B cell (primary cell): ENCODE data around the gene NYAP1. TPM values are rescaled to one million over a fixed set of nuclear protein-coding genes. Genes with fewer than 3 reads are reported as not detected.
"Not testable (repeated sequence)": the region's sequence is repeated elsewhere in the genome, so short reads cannot be mapped to it uniquely, and the experiment has no call there.

Experiments used
- ATAC-seq: fragments of 200-7000 bp; cut with Tn5 transposase; one replicate; pipeline ENCODE4 v1.10.0; 2021; ENCODE audit warnings: low read depth, mild to moderate bottlenecking, moderate number of reproducible peaks, moderate library complexity
- CTCF ChIA-PET: fragments of 350-600 bp; sonication (Branson Sonifier 250); formaldehyde crosslinking; loops from one replicate; lab custom pipeline; 2021; ENCODE audit warnings: antibody characterized with exemption, inconsistent platforms; lab: Charles Lee
- POLR2A ChIA-PET: fragments of 350-600 bp; sonication (Branson Sonifier 250); formaldehyde crosslinking; loops from one replicate; lab custom pipeline; 2021; ENCODE audit warnings: antibody characterized with exemption; lab: Charles Lee
- DNase-seq: peaks from one replicate; pipeline ENCODE4 v3.0.0; 2013
- H2AFZ ChIP-seq: 2 replicates; pipeline ENCODE4 v1.6.1; 2012; ENCODE audit warnings: mild to moderate bottlenecking, low read depth, low read length; ENCODE audit not compliant: insufficient read depth, poor library complexity, severe bottlenecking
- H3K27ac ChIP-seq, 2 donors: 1 replicate in 1 of 2; 2 replicates in 1 of 2; pipeline ENCODE4 v1.5.1; 2012 to 2013; ENCODE audit warnings: low read length in 2 of 2, mild to moderate bottlenecking in 2 of 2, moderate library complexity in 1 of 2
- H3K27me3 ChIP-seq, 4 experiments: fragments of 200-600 bp in 1 of 4; sonication (generic) in 1 of 4; replicated peaks in 1 of 4; 1 replicate in 2 of 4; 2 replicates in 2 of 4; pipeline versions ENCODE4 v1.6.1 to v1.7.0; 2013 to 2016; ENCODE audit warnings: low read length in 3 of 4, mild to moderate bottlenecking in 2 of 4, mixed read lengths in 1 of 4, moderate library complexity in 1 of 4; ENCODE audit not compliant: insufficient read depth in 4 of 4, control insufficient read depth in 3 of 4; ENCODE audit errors: control extremely low read depth in 1 of 4
- H3K36me3 ChIP-seq, 2 experiments: replicated peaks in 1 of 2; 1 replicate in 1 of 2; 2 replicates in 1 of 2; pipeline versions ENCODE4 v1.6.1 to v1.7.1; 2013; ENCODE audit warnings: low read length in 1 of 2; ENCODE audit not compliant: insufficient read depth in 2 of 2, control insufficient read depth in 1 of 2; ENCODE audit errors: control extremely low read depth in 1 of 2, extremely low read depth in 1 of 2
- H3K4me1 ChIP-seq, 2 donors: fragments of 200-600 bp in 1 of 2; sonication (generic) in 1 of 2; 1 replicate in 1 of 2; 2 replicates in 1 of 2; pipeline versions ENCODE4 v1.5.1 to v1.6.1; 2013 to 2017; ENCODE audit warnings: low read length in 2 of 2; ENCODE audit not compliant: control insufficient read depth in 2 of 2, insufficient read depth in 2 of 2
- H3K4me2 ChIP-seq: replicated peaks from 2 replicates; pipeline ENCODE3; 2012; ENCODE audit warnings: mild to moderate bottlenecking, low read depth, low read length; ENCODE audit not compliant: poor library complexity, severe bottlenecking
- H3K4me3 ChIP-seq, 5 experiments: fragments of 200-600 bp in 1 of 5; sonication (generic) in 1 of 5; 1 replicate in 3 of 5; 2 replicates in 2 of 5; pipeline versions ENCODE4 v1.5.1 to v1.7.0; 2011 to 2016; ENCODE audit warnings: low read length in 4 of 5, mild to moderate bottlenecking in 4 of 5, low read depth in 2 of 5, control low read depth in 1 of 5, moderate library complexity in 1 of 5; ENCODE audit not compliant: insufficient read depth in 1 of 5; ENCODE audit errors: control extremely low read depth in 1 of 5, extremely low read depth in 1 of 5
- H3K79me2 ChIP-seq: fragments of 200-600 bp; sonication (generic); one replicate; pipeline ENCODE4 v1.6.0; 2016; ENCODE audit warnings: low read length; ENCODE audit not compliant: control insufficient read depth, insufficient read depth
- H3K9ac ChIP-seq: fragments of 200-600 bp; sonication (generic); 2 replicates; pipeline ENCODE4 v1.6.1; 2017; ENCODE audit warnings: mild to moderate bottlenecking, low read length, moderate library complexity
- H3K9me3 ChIP-seq, 3 donors: one replicate each; pipeline versions ENCODE4 v1.6.1 to v1.7.1; 2013; ENCODE audit warnings: low read length in 2 of 3; ENCODE audit not compliant: control insufficient read depth in 2 of 3, insufficient read depth in 1 of 3; ENCODE audit errors: control extremely low read depth in 1 of 3
- H4K20me1 ChIP-seq: 2 replicates; pipeline ENCODE4 v1.6.0; 2012; ENCODE audit warnings: mild to moderate bottlenecking, low read length; ENCODE audit not compliant: insufficient read depth, control insufficient read depth, poor library complexity, severe bottlenecking
- H3K27ac Mint-ChIP-seq: one replicate; pipeline ENCODE4 v1.8.0; 2021; ENCODE audit warnings: mixed read lengths
- H3K27me3 Mint-ChIP-seq: one replicate; pipeline ENCODE4 v1.8.0; 2021; ENCODE audit warnings: mixed read lengths
- H3K4me1 Mint-ChIP-seq: one replicate; pipeline ENCODE4 v1.8.0; 2021; ENCODE audit warnings: mixed read lengths
- H3K4me3 Mint-ChIP-seq: one replicate; pipeline ENCODE4 v1.8.0; 2021; ENCODE audit warnings: mixed read lengths
- H3K9me3 Mint-ChIP-seq: one replicate; pipeline ENCODE4 v1.8.0; 2022; ENCODE audit warnings: mixed read lengths; ENCODE audit not compliant: insufficient read depth
- EZH2 ChIP-seq: IDR thresholded peaks from 2 replicates; pipeline ENCODE4 v1.6.1; 2012; ENCODE audit warnings: borderline replicate concordance, low read depth, mild to moderate bottlenecking, moderate library complexity, low read length; ENCODE audit not compliant: insufficient read depth, poor library complexity, severe bottlenecking
- WGBS: methylation state at CpG from one replicate; pipeline ENCODE4 v1.1.5; 2013; ENCODE audit warnings: missing lambda C conversion rate; ENCODE audit not compliant: insufficient coverage; 5-methylcytosine and 5-hydroxymethylcytosine counted together
- intact Hi-C: fragments of 100-400 bp; cut with micrococcal nuclease; formaldehyde crosslinking; loops from one replicate; pipeline ENCODE4 v1.10.0; 2022
- polyA plus RNA-seq: library from polyadenylated mRNA; depleted of rRNA; stranded (reverse); fragments of >200 nt; gene quantifications from 2 replicates; pipeline ENCODE4 v1.2.3, GENCODE V29; 2012
- total RNA-seq, 2 donors: library from RNA; stranded (reverse); fragments of 120-200 nt in 1 of 2; gene quantifications; 1 replicate in 1 of 2; 2 replicates in 1 of 2; pipeline versions ENCODE4 v1.2.3 to v1.2.4, GENCODE V29; 2013 to 2022
- TF ChIP-seq, protein P1 (sequence below): fragments of 200-600 bp; IDR thresholded peaks from one replicate; pipeline ENCODE4 v1.8.0; 2022; ENCODE audit warnings: antibody characterized with exemption, mild to moderate bottlenecking

The NYAP1 gene
- total and polyA plus RNA-seq, 2 donors (not counting 1 experiment from before 2014, with no cell fraction given): 0.06 TPM; not detected in 1

DNA sequence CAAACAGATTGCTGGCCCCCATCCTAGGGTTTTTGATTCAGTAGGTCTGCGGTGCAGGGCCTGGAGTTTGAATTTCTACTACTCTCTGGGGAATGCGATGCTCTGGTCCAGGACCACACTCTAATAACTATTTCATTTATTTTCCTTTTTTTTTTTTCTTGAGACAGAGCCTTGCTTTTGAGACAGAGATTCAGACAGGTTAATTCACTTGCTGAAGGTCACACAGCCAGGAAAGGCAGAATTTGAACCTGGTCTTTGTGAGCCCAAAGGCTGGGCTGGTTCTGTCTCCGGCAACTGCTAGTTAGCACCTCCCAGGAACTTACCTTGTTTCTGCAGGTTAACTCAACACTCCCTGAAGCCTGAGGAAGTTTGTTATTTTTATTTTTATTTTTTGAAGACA, 31.2 kb upstream of the NYAP1 start:
- TF ChIP-seq, protein P1, sequence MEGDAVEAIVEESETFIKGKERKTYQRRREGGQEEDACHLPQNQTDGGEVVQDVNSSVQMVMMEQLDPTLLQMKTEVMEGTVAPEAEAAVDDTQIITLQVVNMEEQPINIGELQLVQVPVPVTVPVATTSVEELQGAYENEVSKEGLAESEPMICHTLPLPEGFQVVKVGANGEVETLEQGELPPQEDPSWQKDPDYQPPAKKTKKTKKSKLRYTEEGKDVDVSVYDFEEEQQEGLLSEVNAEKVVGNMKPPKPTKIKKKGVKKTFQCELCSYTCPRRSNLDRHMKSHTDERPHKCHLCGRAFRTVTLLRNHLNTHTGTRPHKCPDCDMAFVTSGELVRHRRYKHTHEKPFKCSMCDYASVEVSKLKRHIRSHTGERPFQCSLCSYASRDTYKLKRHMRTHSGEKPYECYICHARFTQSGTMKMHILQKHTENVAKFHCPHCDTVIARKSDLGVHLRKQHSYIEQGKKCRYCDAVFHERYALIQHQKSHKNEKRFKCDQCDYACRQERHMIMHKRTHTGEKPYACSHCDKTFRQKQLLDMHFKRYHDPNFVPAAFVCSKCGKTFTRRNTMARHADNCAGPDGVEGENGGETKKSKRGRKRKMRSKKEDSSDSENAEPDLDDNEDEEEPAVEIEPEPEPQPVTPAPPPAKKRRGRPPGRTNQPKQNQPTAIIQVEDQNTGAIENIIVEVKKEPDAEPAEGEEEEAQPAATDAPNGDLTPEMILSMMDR: no peak
- no peak for TF ChIP-seq EZH2
- H2AFZ ChIP-seq: no peak overlapping the region
- H3K9me3 ChIP-seq: no peaks in the 10 kb centered on the region
- H3K27ac Mint-ChIP-seq: no peak overlapping the region
- intact Hi-C loops: no loop called here
- H3K4me1 ChIP-seq: peaks cover 3 to 9% of the 10 kb centered on the region in 2 donors
- H3K27ac ChIP-seq: no peak overlapping the region
- ChIA-PET CTCF (interaction anchor here (1.1 to 3.7 kb wide), 3 partner anchors 14 to 107 kb away, joined by 3 to 16 read pairs (median 4); no protein-coding TSS in a partner anchor), POLR2A (no interaction called here)
- no peak overlapping the region for H3K4me3 Mint-ChIP-seq
- DNase-seq (no peak), ATAC-seq (no peak)
- H3K9me3 Mint-ChIP-seq: no peaks in the 10 kb centered on the region
- H3K27me3 ChIP-seq: no peaks in the 10 kb centered on the region
- no peaks in the 10 kb centered on the region for H3K36me3 ChIP-seq
- no peak overlapping the region for H3K9ac ChIP-seq
- no peaks in the 10 kb centered on the region for H3K27me3 Mint-ChIP-seq
- H3K4me2 ChIP-seq: no peak overlapping the region
- H3K79me2 ChIP-seq: no peaks in the 10 kb centered on the region
- WGBS: 100% methylated on average over 2 of the region's 3 CpGs
- no peak overlapping the region for H3K4me3 ChIP-seq
- H4K20me1 ChIP-seq: no peaks in the 10 kb centered on the region
- peaks cover 11% of the 10 kb centered on the region for H3K4me1 Mint-ChIP-seq

DNA sequence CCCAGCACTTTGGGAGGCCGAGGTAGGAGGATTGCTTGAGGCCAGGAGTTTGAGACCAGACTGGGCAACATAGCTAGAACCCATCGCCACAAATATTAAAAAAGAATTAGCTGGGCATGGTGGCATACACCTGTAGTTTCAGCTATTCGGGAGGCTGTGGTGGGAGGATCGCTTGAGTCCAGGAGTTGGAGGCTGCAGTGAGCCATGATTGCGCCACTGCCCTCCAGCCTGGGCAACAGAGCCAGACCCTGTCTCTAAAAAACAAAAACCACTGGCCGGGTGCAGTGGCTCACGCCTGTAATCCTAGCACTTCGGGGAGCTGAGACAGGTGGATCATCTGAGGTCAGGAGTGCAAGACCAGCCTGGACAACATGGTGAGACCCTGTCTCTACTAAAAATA, 29.9 kb upstream of the NYAP1 start:
- intact Hi-C loops, H3K9ac ChIP-seq, H3K9me3 Mint-ChIP-seq, H3K27me3 Mint-ChIP-seq, H3K27ac ChIP-seq, H3K4me1 ChIP-seq, H3K4me2 ChIP-seq, H3K27me3 ChIP-seq, H3K27ac Mint-ChIP-seq, H3K79me2 ChIP-seq, ATAC-seq, H3K9me3 ChIP-seq, H3K36me3 ChIP-seq, DNase-seq, H3K4me3 Mint-ChIP-seq, H4K20me1 ChIP-seq, H3K4me3 ChIP-seq, H2AFZ ChIP-seq: not testable (repeated sequence)
- peaks cover 11% of the 10 kb centered on the region for H3K4me1 Mint-ChIP-seq
- ChIA-PET CTCF (interaction anchor here (1.1 to 3.7 kb wide), 6 partner anchors 15 to 135 kb away, joined by 3 to 16 read pairs (median 4); no protein-coding TSS in a partner anchor), POLR2A (interaction anchor here (0.6 kb wide), 1 partner anchor 22 kb away, joined by 6 read pairs; no protein-coding TSS in a partner anchor)
- WGBS: 95% methylated on average over 5 of the region's 8 CpGs
